Panc1 (cell line): ENCODE results near the gene ADCY2. TPM values are rescaled to one million over a fixed set of nuclear protein-coding genes. Genes with fewer than 3 reads are reported as not detected.

ENCODE experiments used
- ATAC-seq: fragments of 200-7000 bp; cut with Tn5 transposase; 2 replicates; pipeline ENCODE4 v1.9.1; 2020; ENCODE audit warnings: mild to moderate bottlenecking, moderate library complexity
- BruUV-seq: library from RNA; stranded (reverse); fragments of 400-500 nt; replicated peaks from 2 replicates; lab custom pipeline; 2021; lab: Mats Ljungman, UMichigan
- CTCF ChIA-PET: fragments of 300-600 bp; sonication (Branson Sonifier 250); formaldehyde crosslinking; loops from one replicate; lab custom pipeline; 2022; ENCODE audit warnings: antibody characterized with exemption; lab: Charles Lee
- POLR2A ChIA-PET: fragments of 300-600 bp; sonication (Branson Sonifier 250); formaldehyde crosslinking; loops from one replicate; lab custom pipeline; 2022; ENCODE audit warnings: antibody characterized with exemption; lab: Charles Lee
- DNase-seq: peaks from one replicate; pipeline ENCODE4 v3.0.0-alpha.2; 2010; ENCODE audit warnings: low read depth, low spot score
- H3K27ac ChIP-seq: 2 replicates; pipeline ENCODE4 v1.5.1; 2011; ENCODE audit warnings: mild to moderate bottlenecking, low read length, inconsistent platforms
- H3K27me3 ChIP-seq: fragments of 200-500 bp; sonication (Bioruptor generic); 2 replicates; pipeline ENCODE4 v1.6.0; 2014; ENCODE audit warnings: low read length, inconsistent platforms; ENCODE audit not compliant: control insufficient read depth, insufficient read depth
- H3K36me3 ChIP-seq: fragments of 200-500 bp; sonication (Bioruptor generic); 2 replicates; pipeline ENCODE4 v1.5.1; 2014; ENCODE audit warnings: inconsistent platforms, mild to moderate bottlenecking, low read length, moderate library complexity; ENCODE audit not compliant: control insufficient read depth, insufficient read depth
- H3K4me1 ChIP-seq: 2 replicates; pipeline ENCODE4 v1.5.1; 2011; ENCODE audit warnings: inconsistent platforms, mild to moderate bottlenecking, low read length, moderate library complexity; ENCODE audit not compliant: control insufficient read depth, insufficient read depth
- H3K4me3 ChIP-seq, 2 experiments: 2 replicates each; pipeline ENCODE4 v1.5.1; 2011 to 2012; ENCODE audit warnings: low read depth in 2 of 2, low read length in 2 of 2, mild to moderate bottlenecking in 2 of 2, inconsistent platforms in 1 of 2, moderate library complexity in 1 of 2
- H3K9me3 ChIP-seq: fragments of 200-500 bp; sonication (Bioruptor generic); 2 replicates; pipeline ENCODE4 v1.5.1; 2014; ENCODE audit warnings: low read depth, mild to moderate bottlenecking, inconsistent platforms, low read length, moderate library complexity; ENCODE audit not compliant: control insufficient read depth, insufficient read depth
- POLR2AphosphoS5 ChIP-seq: IDR thresholded peaks from 2 replicates; pipeline ENCODE4 v1.6.1; 2012; ENCODE audit warnings: mild to moderate bottlenecking, low read depth, low read length, moderate library complexity
- REST ChIP-seq, 2 experiments: IDR thresholded peaks; 2 replicates each; pipeline ENCODE4 v1.6.1; 2011 to 2012; ENCODE audit warnings: low read depth in 2 of 2, control low read depth in 1 of 2, low read length in 1 of 2, mild to moderate bottlenecking in 1 of 2, moderate library complexity in 1 of 2; ENCODE audit not compliant: insufficient read depth in 1 of 2
- SIN3A ChIP-seq: IDR thresholded peaks from 2 replicates; pipeline ENCODE4 v1.6.1; 2012; ENCODE audit warnings: low read depth, mild to moderate bottlenecking, low read length, moderate library complexity, borderline replicate concordance; ENCODE audit not compliant: insufficient read depth
- TCF7L2 ChIP-seq: IDR thresholded peaks from 2 replicates; pipeline ENCODE4 v1.6.1; 2011; ENCODE audit warnings: mild to moderate bottlenecking, low read depth, low read length, inconsistent platforms
- in situ Hi-C: cut with HindIII; loops from 2 replicates; pipeline ENCODE4 v1.10.0; 2016; ENCODE audit warnings: low sequenced_read_pairs, low pct_unique_long_range_greater_than_20kb
- intact Hi-C: fragments of 100-400 bp; cut with micrococcal nuclease; formaldehyde crosslinking; loops from one replicate; pipeline ENCODE4 v1.10.0; 2022; ENCODE audit not compliant: unreplicated experiment
- total RNA-seq: library from RNA; stranded (reverse); gene quantifications from one replicate; pipeline ENCODE4 v1.2.1, GENCODE V29; 2021; ENCODE audit not compliant: unreplicated experiment
- TF ChIP-seq, protein P1 (sequence below): fragments of 450-650 bp; IDR thresholded peaks from 2 replicates; pipeline ENCODE4 v1.5.1; 2017; ENCODE audit warnings: mild to moderate bottlenecking

ADCY2 gene
- total RNA-seq, 1 experiment from 2014 or later, result 0.13 TPM

- BruUV-seq, result no TSS peak
- TF ChIP-seq SIN3A, result no peak
- no peak for TF ChIP-seq POLR2AphosphoS5
- TF ChIP-seq TCF7L2, result no peak
- TF ChIP-seq, protein P1, sequence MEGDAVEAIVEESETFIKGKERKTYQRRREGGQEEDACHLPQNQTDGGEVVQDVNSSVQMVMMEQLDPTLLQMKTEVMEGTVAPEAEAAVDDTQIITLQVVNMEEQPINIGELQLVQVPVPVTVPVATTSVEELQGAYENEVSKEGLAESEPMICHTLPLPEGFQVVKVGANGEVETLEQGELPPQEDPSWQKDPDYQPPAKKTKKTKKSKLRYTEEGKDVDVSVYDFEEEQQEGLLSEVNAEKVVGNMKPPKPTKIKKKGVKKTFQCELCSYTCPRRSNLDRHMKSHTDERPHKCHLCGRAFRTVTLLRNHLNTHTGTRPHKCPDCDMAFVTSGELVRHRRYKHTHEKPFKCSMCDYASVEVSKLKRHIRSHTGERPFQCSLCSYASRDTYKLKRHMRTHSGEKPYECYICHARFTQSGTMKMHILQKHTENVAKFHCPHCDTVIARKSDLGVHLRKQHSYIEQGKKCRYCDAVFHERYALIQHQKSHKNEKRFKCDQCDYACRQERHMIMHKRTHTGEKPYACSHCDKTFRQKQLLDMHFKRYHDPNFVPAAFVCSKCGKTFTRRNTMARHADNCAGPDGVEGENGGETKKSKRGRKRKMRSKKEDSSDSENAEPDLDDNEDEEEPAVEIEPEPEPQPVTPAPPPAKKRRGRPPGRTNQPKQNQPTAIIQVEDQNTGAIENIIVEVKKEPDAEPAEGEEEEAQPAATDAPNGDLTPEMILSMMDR, result no peak
- no peak for TF ChIP-seq REST (IDR thresholded peaks at IDR 0.05; ENCODE audit: insufficient read depth in 1 of 2, low read depth in 2 of 2, low read length in 1 of 2)
- H3K36me3 ChIP-seq, result no peaks in the 10 kb centered on the region
- DNase-seq (no peak), ATAC-seq (no peak)
- CTCF ChIA-PET, result no interaction called here
- H3K4me1 ChIP-seq, result no peaks in the 10 kb centered on the region
- H3K27me3 ChIP-seq, result no peaks in the 10 kb centered on the region
- H3K4me3 ChIP-seq, result no peak overlapping the region
- in situ Hi-C loops (no loop called here), intact Hi-C loops (no loop called here)
- H3K9me3 ChIP-seq, result 0 out of 2 replicates have a peak, but pooled peaks cover 3% of the 10 kb centered on the region
- POLR2A ChIA-PET, result no interaction called here
- H3K27ac ChIP-seq, result no peak overlapping the region
Observed at GRCh38 chr5:7644723-7645122, 248.8 kb downstream of the ADCY2 start.

- no peak overlapping the region for H3K27ac ChIP-seq
- no peaks in the 10 kb centered on the region for H3K9me3 ChIP-seq
- DNase-seq, result no peak
- intact Hi-C loops (no loop called here), in situ Hi-C loops (no loop called here)
- CTCF ChIA-PET, result no interaction called here
- H3K27me3 ChIP-seq, result no peaks in the 10 kb centered on the region
- no TSS peak for BruUV-seq
- H3K36me3 ChIP-seq, result no peaks in the 10 kb centered on the region
- TF ChIP-seq POLR2AphosphoS5, result no peak
- no peak for TF ChIP-seq REST (IDR thresholded peaks at IDR 0.05; ENCODE audit: insufficient read depth in 1 of 2, low read depth in 2 of 2, low read length in 1 of 2)
- no peak for TF ChIP-seq TCF7L2
- TF ChIP-seq SIN3A, result no peak
- TF ChIP-seq, protein P1, result no peak
- H3K4me3 ChIP-seq, result no peak overlapping the region
- H3K4me1 ChIP-seq, result no peaks in the 10 kb centered on the region
- no peak for ATAC-seq
- POLR2A ChIA-PET, result no interaction called here
Observed at GRCh38 chr5:7650755-7651154, 254.8 kb downstream of the ADCY2 start.
